Hepatocyte (in vitro differentiated cells): ENCODE measurements around the gene XRCC1.

ENCODE experiments used
- EZH2 ChIP-seq: fragments of 200-600 bp; sonication (generic); IDR thresholded peaks from 2 replicates; pipeline ENCODE4 v1.6.1; 2016; ENCODE audit warnings: antibody characterized with exemption, mild to moderate bottlenecking, borderline replicate concordance
- EZH2phosphoT487 ChIP-seq: fragments of 200-600 bp; sonication (generic); IDR thresholded peaks from one replicate; pipeline ENCODE4 v1.6.1; 2018; ENCODE audit warnings: antibody characterized with exemption, mild to moderate bottlenecking, low read depth, moderate library complexity; ENCODE audit not compliant: unreplicated experiment, severe bottlenecking
- TF ChIP-seq, protein P1 (sequence below): fragments of 200-600 bp; sonication (generic); IDR thresholded peaks from 2 replicates; pipeline ENCODE4 v1.5.1; 2016; ENCODE audit warnings: antibody characterized with exemption, mild to moderate bottlenecking; ENCODE audit not compliant: poor library complexity

DNA sequence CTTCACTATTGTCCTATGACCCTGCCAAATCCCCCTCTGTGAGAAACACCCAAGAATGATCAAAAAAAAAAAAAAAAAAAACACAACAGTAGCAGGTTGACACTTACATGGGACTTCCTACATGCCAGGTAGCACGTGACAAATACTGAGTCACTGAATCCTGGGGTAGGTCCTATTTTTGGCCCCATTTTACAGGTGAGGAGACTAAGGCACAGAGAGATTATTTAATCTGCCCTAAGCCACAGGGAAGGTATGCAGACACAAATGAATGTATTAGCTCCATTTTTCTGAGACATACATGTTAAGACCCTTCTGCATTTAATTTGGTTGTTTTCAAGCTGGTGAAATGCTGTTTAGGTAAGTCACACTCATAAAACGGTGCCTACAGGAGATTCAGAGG, 26.6 kb downstream of the XRCC1 start:
- TF ChIP-seq, protein P1, sequence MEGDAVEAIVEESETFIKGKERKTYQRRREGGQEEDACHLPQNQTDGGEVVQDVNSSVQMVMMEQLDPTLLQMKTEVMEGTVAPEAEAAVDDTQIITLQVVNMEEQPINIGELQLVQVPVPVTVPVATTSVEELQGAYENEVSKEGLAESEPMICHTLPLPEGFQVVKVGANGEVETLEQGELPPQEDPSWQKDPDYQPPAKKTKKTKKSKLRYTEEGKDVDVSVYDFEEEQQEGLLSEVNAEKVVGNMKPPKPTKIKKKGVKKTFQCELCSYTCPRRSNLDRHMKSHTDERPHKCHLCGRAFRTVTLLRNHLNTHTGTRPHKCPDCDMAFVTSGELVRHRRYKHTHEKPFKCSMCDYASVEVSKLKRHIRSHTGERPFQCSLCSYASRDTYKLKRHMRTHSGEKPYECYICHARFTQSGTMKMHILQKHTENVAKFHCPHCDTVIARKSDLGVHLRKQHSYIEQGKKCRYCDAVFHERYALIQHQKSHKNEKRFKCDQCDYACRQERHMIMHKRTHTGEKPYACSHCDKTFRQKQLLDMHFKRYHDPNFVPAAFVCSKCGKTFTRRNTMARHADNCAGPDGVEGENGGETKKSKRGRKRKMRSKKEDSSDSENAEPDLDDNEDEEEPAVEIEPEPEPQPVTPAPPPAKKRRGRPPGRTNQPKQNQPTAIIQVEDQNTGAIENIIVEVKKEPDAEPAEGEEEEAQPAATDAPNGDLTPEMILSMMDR, result no peak
- TF ChIP-seq EZH2 (no peak), EZH2phosphoT487 (no peak)
